ENCODE data around the gene SNRPD2. TPM values are rescaled to one million over a fixed set of nuclear protein-coding genes. Genes with fewer than 3 reads are reported as not detected.

SNRPD2 gene
- total and polyA plus RNA-seq, 2 of the 8 experiments (the other 6 are each of a cell fraction or from before 2014, with no cell fraction given), result 645 to 759 TPM

DNA sequence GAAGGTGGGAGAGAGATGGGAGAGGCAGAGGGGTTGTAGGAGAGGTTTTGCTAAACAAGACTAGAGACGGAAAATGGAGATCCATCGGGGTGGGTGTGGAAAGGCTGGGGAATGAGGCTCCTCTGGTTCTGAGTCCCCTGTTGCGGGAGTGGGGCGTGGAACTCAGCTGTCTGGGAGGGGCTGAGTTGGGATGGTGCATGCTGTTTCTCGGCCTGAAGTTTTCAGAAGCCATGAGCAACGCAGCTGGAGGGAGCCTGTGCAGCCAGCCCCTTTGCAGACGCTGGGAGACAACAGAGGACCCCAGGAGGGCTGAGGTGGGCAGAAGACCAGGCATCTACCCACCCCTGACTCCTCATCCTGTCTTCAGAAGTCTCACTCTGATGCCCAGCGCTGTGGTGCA, 31.1 kb downstream of the SNRPD2 start:
- H2BK5ac ChIP-seq (ENCODE audit: low read depth, low read length), result no peak overlapping the region
- peak overlapping the region; percentile 65 for H4K91ac ChIP-seq (replicated peaks; ENCODE audit: insufficient read length, low read length)
- no peak overlapping the region for H3K4me3 ChIP-seq (ENCODE audit: extremely low read depth in 1 of 4, insufficient read depth in 2 of 4, low read depth in 3 of 4, low read length in 4 of 4)
- H2BK15ac ChIP-seq (ENCODE audit: low read length), result no peak overlapping the region
- DNase-seq (ENCODE audit: low read depth in 1 of 2, low spot score in 2 of 2), result no peak
- no peak for TF ChIP-seq RXRA (IDR thresholded peaks at IDR 0.05; ENCODE audit: insufficient read depth, low read depth, low read length)
- no peak overlapping the region for H3K27ac ChIP-seq (ENCODE audit: low read depth, low read length)
- no peak overlapping the region for H2BK12ac ChIP-seq (ENCODE audit: low read depth, low read length)
- peaks cover 0 to 4% (median 2%) of the 10 kb centered on the region in 4 experiments; a peak in 2 of 7 replicates for H3K4me1 ChIP-seq (replicated peaks in 1 of 4; ENCODE audit: control insufficient read depth in 3 of 4, insufficient read depth in 4 of 4, low read length in 3 of 4)
- no peaks in the 10 kb centered on the region for H3K9me3 ChIP-seq (ENCODE audit: insufficient read depth in 2 of 2, low read depth in 1 of 2, low read length in 1 of 2)
- no peak overlapping the region for H3K4me2 ChIP-seq (ENCODE audit: insufficient read depth in 1 of 2, low read depth in 2 of 2, low read length in 2 of 2)
- H3K27me3 ChIP-seq (replicated peaks in 1 of 4; ENCODE audit: control insufficient read depth in 3 of 4, extremely low read depth in 1 of 4, insufficient read depth in 3 of 4, low read length in 3 of 4), result no peaks in the 10 kb centered on the region
- no peak overlapping the region for H4K8ac ChIP-seq (ENCODE audit: extremely low read depth, insufficient read depth, low read length)
- H4K20me1 ChIP-seq (replicated peaks in 1 of 2; ENCODE audit: control insufficient read depth in 1 of 2, insufficient read depth in 2 of 2, low read length in 2 of 2), result peaks cover 0 to 2% of the 10 kb centered on the region in 2 experiments
- no peaks in the 10 kb centered on the region for H3K36me3 ChIP-seq (ENCODE audit: control insufficient read depth in 2 of 4, insufficient read depth in 4 of 4, low read length in 3 of 4)
- WGBS, 2 experiments (ENCODE audit: extremely low coverage in 1 of 2, insufficient coverage in 1 of 2, insufficient read length in 1 of 2, insufficient replicate concordance in 2 of 2, low coverage in 1 of 2, low lambda C conversion rate in 2 of 2, missing lambda C conversion rate in 1 of 2), result 80% methylated on average over 8 of the region's 8 CpGs; no CpG with 5 or more reads in 1 of the 2 experiments
- H2AFZ ChIP-seq (ENCODE audit: low read length), result peak overlapping the region; percentile 11
- H3K23me2 ChIP-seq (ENCODE audit: low read depth, low read length), result no peaks in the 10 kb centered on the region; the same call in 1 of the 2 replicates
- no peak overlapping the region for H3K18ac ChIP-seq (ENCODE audit: extremely low read depth, low read length)
- no peaks in the 10 kb centered on the region for H3K79me1 ChIP-seq (ENCODE audit: low read depth, low read length)
- H3K79me2 ChIP-seq (ENCODE audit: control insufficient read depth in 1 of 2, insufficient read depth in 2 of 2, low read length in 2 of 2), result no peaks in the 10 kb centered on the region
- no peak overlapping the region for H3K9ac ChIP-seq (replicated peaks in 1 of 4; ENCODE audit: extremely low read depth in 1 of 4, low read depth in 3 of 4, low read length in 3 of 4)
- no peak overlapping the region for H3K56ac ChIP-seq (replicated peaks; ENCODE audit: insufficient read length, low read depth, low read length)
- ChIA-PET POLR2A (ENCODE audit: partially characterized antibody) (interaction anchor here (1.1 kb wide), 1 partner anchor 362 kb away, joined by 3 read pairs; the partner anchor contains the start of gene PGLYRP1), CTCF (ENCODE audit: partially characterized antibody) (interaction anchor here (1.7 to 4.1 kb wide), 2 partner anchors 17 to 107 kb away, joined by 5 to 14 read pairs; no protein-coding TSS in a partner anchor)
- H4K5ac ChIP-seq (ENCODE audit: insufficient read length, low read depth, low read length), result no peak overlapping the region
- no peak overlapping the region for H2BK120ac ChIP-seq (replicated peaks; ENCODE audit: low read depth, low read length)
- H2AK5ac ChIP-seq (ENCODE audit: low read depth, low read length), result no peak overlapping the region
- no peak overlapping the region for H3K23ac ChIP-seq (ENCODE audit: insufficient read length)
- H2BK20ac ChIP-seq (ENCODE audit: low read length), result no peak overlapping the region
- H3K4ac ChIP-seq (replicated peaks; ENCODE audit: insufficient read length, low read depth, low read length), result peak overlapping the region; percentile 53
- no peak for FAIRE-seq
- H3K14ac ChIP-seq (ENCODE audit: insufficient read length), result no peak overlapping the region

Measured in H1 (cell line).